Central memory CD8-positive, alpha-beta T cell (primary cell): Measurements from ENCODE around the gene RAB18.

Source experiments
- ATAC-seq: fragments of 150-1000 bp; cut with Tn5 transposase; replicated peaks from 2 replicates; pipeline ENCODE4 v1.10.0; 2022; ENCODE audit warnings: mild to moderate bottlenecking, moderate FRiP score, moderate number of reproducible peaks; ENCODE audit not compliant: poor library complexity, severe bottlenecking; ENCODE audit errors: extremely low read depth
- DNase-seq, 2 donors: peaks; one replicate each; pipeline ENCODE4 v3.0.0; 2021; ENCODE audit warnings: low spot score in 2 of 2
- H3K27ac Mint-ChIP-seq: one replicate; pipeline ENCODE4 v1.8.0; 2022; ENCODE audit warnings: low read depth, mild to moderate bottlenecking, moderate library complexity, mixed read lengths
- H3K27me3 Mint-ChIP-seq: one replicate; pipeline ENCODE4 v1.8.0; 2022; ENCODE audit warnings: mixed read lengths
- H3K36me3 Mint-ChIP-seq: one replicate; pipeline ENCODE4 v1.8.0; 2022; ENCODE audit warnings: mild to moderate bottlenecking, moderate library complexity, mixed read lengths; ENCODE audit not compliant: insufficient read depth
- H3K4me1 Mint-ChIP-seq: one replicate; pipeline ENCODE4 v1.8.0; 2022; ENCODE audit warnings: mixed read lengths
- H3K4me3 Mint-ChIP-seq: one replicate; pipeline ENCODE4 v1.8.0; 2022; ENCODE audit warnings: mild to moderate bottlenecking, moderate library complexity, mixed read lengths
- H3K9me3 Mint-ChIP-seq: one replicate; pipeline ENCODE4 v1.8.0; 2022; ENCODE audit warnings: mixed read lengths

Gene RAB18

DNA sequence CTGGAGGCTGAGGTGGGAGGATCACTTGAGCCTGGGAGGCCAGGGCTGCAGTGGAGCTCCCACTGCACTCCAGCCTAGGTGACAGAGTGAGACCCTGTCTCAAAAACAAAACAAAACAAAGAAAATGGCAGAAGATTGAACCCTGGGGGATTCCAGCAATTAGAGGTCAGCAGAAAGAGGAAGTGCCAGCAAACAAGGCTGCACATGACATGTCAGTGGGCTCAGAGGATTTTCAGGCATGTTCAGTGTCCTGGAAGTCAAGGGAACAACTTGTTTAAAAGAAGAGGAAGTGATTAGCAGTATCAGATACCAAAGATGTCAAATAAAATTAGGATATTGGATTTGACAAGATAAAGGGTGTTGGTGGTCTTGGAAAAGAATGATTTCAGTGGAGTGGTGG is 32.3 kb downstream of the RAB18 start:
- H3K4me3 Mint-ChIP-seq = no peak overlapping the region
- no peak overlapping the region for H3K27ac Mint-ChIP-seq
- H3K9me3 Mint-ChIP-seq = no peaks in the 10 kb centered on the region
- H3K27me3 Mint-ChIP-seq = no peaks in the 10 kb centered on the region
- H3K36me3 Mint-ChIP-seq = peaks cover 19% of the 10 kb centered on the region
- no peak for DNase-seq
- peaks cover 11% of the 10 kb centered on the region for H3K4me1 Mint-ChIP-seq
- no peak for ATAC-seq

GRCh38 chr10:27537166-27537565 is 33.1 kb downstream of the RAB18 start:
- no peak overlapping the region for H3K4me3 Mint-ChIP-seq
- ATAC-seq (no peak), DNase-seq (no peak)
- H3K4me1 Mint-ChIP-seq = peaks cover 18% of the 10 kb centered on the region
- no peaks in the 10 kb centered on the region for H3K9me3 Mint-ChIP-seq
- no peaks in the 10 kb centered on the region for H3K27me3 Mint-ChIP-seq
- peaks cover 19% of the 10 kb centered on the region for H3K36me3 Mint-ChIP-seq
- H3K27ac Mint-ChIP-seq = no peak overlapping the region

DNA sequence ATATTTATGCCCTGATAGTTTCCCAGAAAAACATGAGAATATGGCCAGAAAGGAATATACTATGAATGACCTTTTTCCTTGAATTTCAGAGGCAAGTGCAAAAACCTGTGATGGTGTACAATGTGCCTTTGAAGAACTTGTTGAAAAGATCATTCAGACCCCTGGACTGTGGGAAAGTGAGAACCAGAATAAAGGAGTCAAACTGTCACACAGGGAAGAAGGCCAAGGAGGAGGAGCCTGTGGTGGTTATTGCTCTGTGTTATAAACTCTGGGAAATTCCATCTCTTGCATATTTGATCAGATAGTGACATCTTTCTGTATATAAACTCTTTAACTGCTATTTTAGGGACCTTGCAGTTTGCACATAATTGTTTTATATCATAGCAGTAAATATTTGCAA is 33.7 kb downstream of the RAB18 start:
- no peak for ATAC-seq
- H3K9me3 Mint-ChIP-seq = no peaks in the 10 kb centered on the region
- DNase-seq = no peak
- H3K36me3 Mint-ChIP-seq = peaks cover 21% of the 10 kb centered on the region
- no peak overlapping the region for H3K4me3 Mint-ChIP-seq
- peaks cover 23% of the 10 kb centered on the region for H3K4me1 Mint-ChIP-seq
- no peaks in the 10 kb centered on the region for H3K27me3 Mint-ChIP-seq
- H3K27ac Mint-ChIP-seq = peak overlapping the region; percentile 45

DNA sequence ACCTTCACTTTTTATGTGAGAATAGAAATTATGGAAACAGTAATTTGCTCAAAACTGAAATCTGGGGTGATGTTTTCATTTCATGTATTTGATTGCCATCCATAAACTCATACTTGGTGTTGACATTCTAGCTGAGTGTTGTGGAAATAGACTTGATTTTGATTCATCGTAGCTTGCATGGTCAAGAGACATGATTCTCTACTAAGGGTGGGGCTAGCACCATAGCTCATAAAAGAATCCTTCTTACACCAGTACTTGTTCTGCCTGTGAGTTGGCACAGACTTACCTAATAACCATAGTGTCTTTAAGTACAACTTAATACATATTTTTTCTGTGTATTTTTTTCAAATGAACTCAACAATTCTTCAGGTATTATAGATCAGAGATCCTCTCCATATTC is 36.6 kb downstream of the RAB18 start:
- Mint-ChIP-seq H3K9me3 (no peaks in the 10 kb centered on the region), H3K36me3 (peaks cover 22% of the 10 kb centered on the region), H3K27me3 (no peaks in the 10 kb centered on the region), H3K4me1 (peaks cover 29% of the 10 kb centered on the region), H3K4me3 (no peak overlapping the region), H3K27ac (peak overlapping the region; percentile 9)
- ATAC-seq (no peak), DNase-seq (no peak)

- Mint-ChIP-seq H3K27ac (peak overlapping the region; percentile 49), H3K27me3 (no peaks in the 10 kb centered on the region), H3K4me1 (peaks cover 29% of the 10 kb centered on the region), H3K9me3 (no peaks in the 10 kb centered on the region), H3K36me3 (peaks cover 24% of the 10 kb centered on the region), H3K4me3 (peak overlapping the region; percentile 56)
- DNase-seq (no peak), ATAC-seq (peak; percentile 71)
Observed at GRCh38 chr10:27541796-27542729, 38.0 kb downstream of the RAB18 start.

- no peaks in the 10 kb centered on the region for H3K9me3 Mint-ChIP-seq
- peak overlapping the region; percentile 22 for H3K27ac Mint-ChIP-seq
- no peak overlapping the region for H3K4me3 Mint-ChIP-seq
- no peak for ATAC-seq
- no peaks in the 10 kb centered on the region for H3K27me3 Mint-ChIP-seq
- H3K4me1 Mint-ChIP-seq = peaks cover 29% of the 10 kb centered on the region
- H3K36me3 Mint-ChIP-seq = peaks cover 21% of the 10 kb centered on the region
- no peak for DNase-seq
Observed at GRCh38 chr10:27542812-27543211, 38.7 kb downstream of the RAB18 start.

GRCh38 chr10:27547047-27547446 is 42.9 kb downstream of the RAB18 start:
- Mint-ChIP-seq H3K36me3 (peaks cover 9% of the 10 kb centered on the region), H3K4me1 (peaks cover 12% of the 10 kb centered on the region), H3K27me3 (no peaks in the 10 kb centered on the region), H3K4me3 (no peak overlapping the region), H3K27ac (no peak overlapping the region), H3K9me3 (no peaks in the 10 kb centered on the region)
- DNase-seq (no peak), ATAC-seq (no peak)

GRCh38 chr10:27547482-27547881 is 43.4 kb downstream of the RAB18 start:
- no peak overlapping the region for H3K27ac Mint-ChIP-seq
- peaks cover 8% of the 10 kb centered on the region for H3K4me1 Mint-ChIP-seq
- ATAC-seq (no peak), DNase-seq (no peak)
- no peaks in the 10 kb centered on the region for H3K9me3 Mint-ChIP-seq
- no peak overlapping the region for H3K4me3 Mint-ChIP-seq
- no peaks in the 10 kb centered on the region for H3K27me3 Mint-ChIP-seq
- H3K36me3 Mint-ChIP-seq = peaks cover 9% of the 10 kb centered on the region

DNA sequence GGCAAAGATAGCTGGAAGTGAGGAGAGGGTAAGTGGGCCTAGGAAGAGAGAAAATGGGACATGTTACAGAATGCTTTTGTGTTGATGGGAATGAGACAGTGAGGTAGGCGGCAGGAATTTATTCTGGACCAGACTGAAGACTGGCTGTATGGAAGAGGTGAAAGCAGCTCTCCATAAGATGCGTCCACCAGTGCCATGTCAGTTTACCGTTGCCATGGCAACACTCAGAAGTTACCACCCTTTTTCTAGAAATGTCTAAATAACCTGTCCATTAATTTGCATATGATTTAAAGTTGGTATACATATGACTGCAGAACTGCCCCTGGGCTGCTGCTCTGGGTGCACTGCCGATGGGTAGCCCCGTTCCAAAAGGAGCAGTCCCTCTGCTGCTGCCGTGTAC is 46.7 kb downstream of the RAB18 start:
- Mint-ChIP-seq H3K27me3 (no peaks in the 10 kb centered on the region), H3K4me3 (no peak overlapping the region), H3K9me3 (no peaks in the 10 kb centered on the region), H3K27ac (no peak overlapping the region), H3K36me3 (peaks cover 2% of the 10 kb centered on the region), H3K4me1 (no peaks in the 10 kb centered on the region)
- DNase-seq (no peak), ATAC-seq (no peak)

GRCh38 chr10:27558612-27559020 is 54.5 kb downstream of the RAB18 start:
- Mint-ChIP-seq H3K36me3 (peaks cover 2% of the 10 kb centered on the region), H3K9me3 (no peaks in the 10 kb centered on the region), H3K27ac (no peak overlapping the region), H3K27me3 (no peaks in the 10 kb centered on the region), H3K4me1 (no peaks in the 10 kb centered on the region), H3K4me3 (no peak overlapping the region)
- DNase-seq (no peak), ATAC-seq (no peak)

- no peaks in the 10 kb centered on the region for H3K27me3 Mint-ChIP-seq
- no peaks in the 10 kb centered on the region for H3K9me3 Mint-ChIP-seq
- ATAC-seq = no peak
- peaks cover 16% of the 10 kb centered on the region for H3K4me1 Mint-ChIP-seq
- H3K36me3 Mint-ChIP-seq = peaks cover 1% of the 10 kb centered on the region
- no peak overlapping the region for H3K4me3 Mint-ChIP-seq
- DNase-seq = no peak
- no peak overlapping the region for H3K27ac Mint-ChIP-seq
Observed at GRCh38 chr10:27561334-27561733, 57.2 kb downstream of the RAB18 start.

DNA sequence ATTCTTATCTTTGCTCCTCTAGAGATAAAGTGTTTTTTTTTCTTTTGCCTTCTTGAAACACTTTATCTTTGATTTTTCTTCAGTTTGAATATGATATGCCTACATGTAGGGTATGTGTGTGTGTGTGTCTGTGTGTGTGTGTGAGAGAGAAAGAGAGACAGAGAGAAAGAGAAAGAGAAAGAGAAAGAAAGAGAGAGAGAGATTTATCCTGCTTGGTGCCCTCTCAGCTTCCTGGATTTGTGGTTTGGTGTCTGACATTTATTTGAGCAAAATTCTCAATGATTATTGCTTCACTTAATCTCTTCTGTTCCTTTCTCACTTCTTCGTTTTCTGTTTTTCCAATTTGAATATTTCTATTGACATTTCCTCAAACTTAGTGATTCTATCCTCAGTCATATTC is 60.3 kb downstream of the RAB18 start:
- peaks cover 35% of the 10 kb centered on the region for H3K4me1 Mint-ChIP-seq
- H3K4me3 Mint-ChIP-seq = peak overlapping the region; percentile 3
- ATAC-seq (no peak), DNase-seq (no peak)
- H3K9me3 Mint-ChIP-seq = no peaks in the 10 kb centered on the region
- peak overlapping the region; percentile 61 for H3K27ac Mint-ChIP-seq
- no peaks in the 10 kb centered on the region for H3K27me3 Mint-ChIP-seq
- peaks cover 1% of the 10 kb centered on the region for H3K36me3 Mint-ChIP-seq

- Mint-ChIP-seq H3K4me3 (peak overlapping the region; percentile 3), H3K27ac (peak overlapping the region; percentile 61), H3K27me3 (no peaks in the 10 kb centered on the region), H3K9me3 (no peaks in the 10 kb centered on the region), H3K36me3 (peaks cover 1% of the 10 kb centered on the region), H3K4me1 (peaks cover 40% of the 10 kb centered on the region)
- ATAC-seq (no peak), DNase-seq (no peak)
Observed at GRCh38 chr10:27564880-27565279, 60.8 kb downstream of the RAB18 start.
